Breast epithelium (tissue), 3 donors: ENCODE measurements around the gene ZNF579.

ENCODE experiments used
- POLR2A ChIP-seq: fragments of 450-650 bp; IDR thresholded peaks from one replicate; pipeline ENCODE4 v1.6.1; 2016; ENCODE audit warnings: antibody characterized with exemption, mild to moderate bottlenecking, moderate library complexity
- POLR2AphosphoS5 ChIP-seq, 3 donors: sonication (generic); formaldehyde crosslinking; IDR thresholded peaks; one replicate each; pipeline ENCODE4 v1.6.1; 2017; ENCODE audit warnings: antibody characterized with exemption in 3 of 3
- TF ChIP-seq, protein P1 (sequence below), 3 donors: fragments of 450-650 bp; IDR thresholded peaks; one replicate each; pipeline ENCODE4 v1.5.1; 2016 to 2017; ENCODE audit warnings: antibody characterized with exemption in 3 of 3, mild to moderate bottlenecking in 3 of 3, moderate library complexity in 3 of 3

DNA sequence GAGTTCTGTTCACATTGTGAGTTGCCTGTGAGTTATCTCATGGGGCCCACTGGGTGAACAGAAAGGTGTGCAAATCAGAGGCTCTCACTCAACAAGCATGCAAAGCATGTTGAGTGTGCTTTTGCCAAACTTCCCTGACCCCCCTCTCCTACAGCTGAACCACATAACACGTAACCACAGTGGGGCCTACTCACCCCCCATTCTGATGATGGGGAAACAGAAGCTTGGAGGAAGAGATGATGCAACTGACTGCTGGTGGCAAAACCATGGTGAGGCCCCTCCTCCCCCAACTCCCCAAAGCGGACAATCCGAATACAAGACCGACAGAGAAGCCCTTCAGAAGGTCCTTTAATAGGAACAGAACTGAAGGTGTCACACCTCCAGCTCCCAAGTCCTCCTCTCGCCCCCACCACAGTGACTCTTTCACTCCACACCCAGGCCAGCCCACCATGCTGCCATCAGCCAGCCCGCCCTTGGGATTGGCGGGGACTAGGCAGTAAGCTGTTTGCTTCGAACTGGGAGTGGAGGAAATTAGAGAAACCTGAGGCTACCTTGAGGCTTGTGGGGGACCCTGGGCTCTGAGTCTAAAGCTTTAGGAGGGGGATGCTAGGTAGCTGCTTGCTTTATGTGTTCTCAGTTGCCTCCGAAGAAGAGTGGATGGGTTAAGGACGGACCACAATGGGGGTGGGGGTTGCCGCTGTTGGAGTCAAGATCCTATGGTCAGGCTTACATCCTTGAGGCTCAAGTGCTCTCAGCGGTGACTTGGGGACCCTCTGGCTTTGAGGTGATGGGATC lies 40.0 kb upstream of the ZNF579 start:
- TF ChIP-seq, protein P1, sequence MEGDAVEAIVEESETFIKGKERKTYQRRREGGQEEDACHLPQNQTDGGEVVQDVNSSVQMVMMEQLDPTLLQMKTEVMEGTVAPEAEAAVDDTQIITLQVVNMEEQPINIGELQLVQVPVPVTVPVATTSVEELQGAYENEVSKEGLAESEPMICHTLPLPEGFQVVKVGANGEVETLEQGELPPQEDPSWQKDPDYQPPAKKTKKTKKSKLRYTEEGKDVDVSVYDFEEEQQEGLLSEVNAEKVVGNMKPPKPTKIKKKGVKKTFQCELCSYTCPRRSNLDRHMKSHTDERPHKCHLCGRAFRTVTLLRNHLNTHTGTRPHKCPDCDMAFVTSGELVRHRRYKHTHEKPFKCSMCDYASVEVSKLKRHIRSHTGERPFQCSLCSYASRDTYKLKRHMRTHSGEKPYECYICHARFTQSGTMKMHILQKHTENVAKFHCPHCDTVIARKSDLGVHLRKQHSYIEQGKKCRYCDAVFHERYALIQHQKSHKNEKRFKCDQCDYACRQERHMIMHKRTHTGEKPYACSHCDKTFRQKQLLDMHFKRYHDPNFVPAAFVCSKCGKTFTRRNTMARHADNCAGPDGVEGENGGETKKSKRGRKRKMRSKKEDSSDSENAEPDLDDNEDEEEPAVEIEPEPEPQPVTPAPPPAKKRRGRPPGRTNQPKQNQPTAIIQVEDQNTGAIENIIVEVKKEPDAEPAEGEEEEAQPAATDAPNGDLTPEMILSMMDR (IDR thresholded peaks at IDR 0.05) = no peak
- TF ChIP-seq POLR2A (no peak), POLR2AphosphoS5 (IDR thresholded peaks at IDR 0.05) (no peak)
